ELF-1 (cell line): Measurements from ENCODE around the gene PCDHB6.
"Not testable (repeated sequence)": the region's sequence is repeated elsewhere in the genome, so short reads cannot be mapped to it uniquely, and the experiment has no call there.

ENCODE experiments used
- DNase-seq: peaks from one replicate; pipeline ENCODE4 v3.0.0-alpha.2; 2016; ENCODE audit warnings: low read depth, low spot score

Gene PCDHB6

GRCh38 chr5:141149812-141150211, at the start of gene PCDHB6:
Gene PCDHB6 (plus strand): TSS chr5:141150057. CDS start chr5:141150258, 201 bp downstream.
- peak; percentile 30 for DNase-seq

GRCh38 chr5:141100243-141100805, 49.5 kb upstream of the PCDHB6 start, which contains the start of gene PCDHB3:
Gene PCDHB3 (plus strand): TSS chr5:141100473. CDS start chr5:141100650, 177 bp downstream.
- peak; percentile 52 for DNase-seq

GRCh38 chr5:141101059-141101458, 48.8 kb upstream of the PCDHB6 start:
- DNase-seq, result no peak

- not testable (repeated sequence) for DNase-seq
These were observed 47.8 kb upstream of the PCDHB6 start for GRCh38 chr5:141102070-141102469.

- DNase-seq, result not testable (repeated sequence)
These were observed 47.4 kb upstream of the PCDHB6 start for GRCh38 chr5:141102471-141102870.

GRCh38 chr5:141105350-141105749, 44.5 kb upstream of the PCDHB6 start:
- no peak for DNase-seq

- DNase-seq, result no peak
These were observed 30.6 kb upstream of the PCDHB6 start for GRCh38 chr5:141119250-141119649.

GRCh38 chr5:141121563-141121962, 28.3 kb upstream of the PCDHB6 start, which contains the start of gene PCDHB4:
Gene PCDHB4 (plus strand): TSS chr5:141121818. CDS start chr5:141121999, 181 bp downstream.
- DNase-seq, result no peak

- DNase-seq, result no peak
These were observed 27.9 kb upstream of the PCDHB6 start for GRCh38 chr5:141121985-141122384.

- not testable (repeated sequence) for DNase-seq
These were observed 26.3 kb upstream of the PCDHB6 start for GRCh38 chr5:141123396-141124135.

- no peak for DNase-seq
These were observed 22.6 kb upstream of the PCDHB6 start for GRCh38 chr5:141127305-141127704.

GRCh38 chr5:141135030-141135717, 14.7 kb upstream of the PCDHB6 start, which contains the start of gene PCDHB5:
Gene PCDHB5 (plus strand): TSS chr5:141135206. CDS start chr5:141135435, 229 bp downstream.
- peak; percentile 62 for DNase-seq

GRCh38 chr5:141135718-141136266, 14.1 kb upstream of the PCDHB6 start:
- no peak for DNase-seq

GRCh38 chr5:141137346-141137745, 12.5 kb upstream of the PCDHB6 start:
- DNase-seq, result not testable (repeated sequence)

GRCh38 chr5:141150224-141150992, 551 bp downstream of the PCDHB6 start:
- DNase-seq, result no peak

- DNase-seq, result no peak
These were observed 1.1 kb downstream of the PCDHB6 start for GRCh38 chr5:141150993-141151325.

GRCh38 chr5:141151632-141152031, 1.8 kb downstream of the PCDHB6 start:
- not testable (repeated sequence) for DNase-seq

- DNase-seq, result not testable (repeated sequence)
These were observed 2.2 kb downstream of the PCDHB6 start for GRCh38 chr5:141152096-141152495.

GRCh38 chr5:141155540-141156374, 5.9 kb downstream of the PCDHB6 start:
- DNase-seq, result peak; percentile 19

- DNase-seq, result not testable (repeated sequence)
These were observed 7.5 kb downstream of the PCDHB6 start for GRCh38 chr5:141157356-141157755.
